B cell (primary cell): ENCODE measurements around the gene PCGF3. TPM values are rescaled to one million over a fixed set of nuclear protein-coding genes. Genes with fewer than 3 reads are reported as not detected.

Experiments used
- ATAC-seq: fragments of 200-7000 bp; cut with Tn5 transposase; one replicate; pipeline ENCODE4 v1.10.0; 2021; ENCODE audit warnings: low read depth, mild to moderate bottlenecking, moderate number of reproducible peaks, moderate library complexity
- CTCF ChIA-PET: fragments of 350-600 bp; sonication (Branson Sonifier 250); formaldehyde crosslinking; loops from one replicate; lab custom pipeline; 2021; ENCODE audit warnings: antibody characterized with exemption, inconsistent platforms; lab: Charles Lee
- POLR2A ChIA-PET: fragments of 350-600 bp; sonication (Branson Sonifier 250); formaldehyde crosslinking; loops from one replicate; lab custom pipeline; 2021; ENCODE audit warnings: antibody characterized with exemption; lab: Charles Lee
- DNase-seq: peaks from one replicate; pipeline ENCODE4 v3.0.0; 2013
- H2AFZ ChIP-seq: 2 replicates; pipeline ENCODE4 v1.6.1; 2012; ENCODE audit warnings: mild to moderate bottlenecking, low read depth, low read length; ENCODE audit not compliant: insufficient read depth, poor library complexity, severe bottlenecking
- H3K27ac ChIP-seq, 2 donors: 1 replicate in 1 of 2; 2 replicates in 1 of 2; pipeline ENCODE4 v1.5.1; 2012 to 2013; ENCODE audit warnings: low read length in 2 of 2, mild to moderate bottlenecking in 2 of 2, moderate library complexity in 1 of 2
- H3K27me3 ChIP-seq, 4 experiments: fragments of 200-600 bp in 1 of 4; sonication (generic) in 1 of 4; replicated peaks in 1 of 4; 1 replicate in 2 of 4; 2 replicates in 2 of 4; pipeline versions ENCODE4 v1.6.1 to v1.7.0; 2013 to 2016; ENCODE audit warnings: low read length in 3 of 4, mild to moderate bottlenecking in 2 of 4, mixed read lengths in 1 of 4, moderate library complexity in 1 of 4; ENCODE audit not compliant: insufficient read depth in 4 of 4, control insufficient read depth in 3 of 4; ENCODE audit errors: control extremely low read depth in 1 of 4
- H3K36me3 ChIP-seq, 2 experiments: replicated peaks in 1 of 2; 1 replicate in 1 of 2; 2 replicates in 1 of 2; pipeline versions ENCODE4 v1.6.1 to v1.7.1; 2013; ENCODE audit warnings: low read length in 1 of 2; ENCODE audit not compliant: insufficient read depth in 2 of 2, control insufficient read depth in 1 of 2; ENCODE audit errors: control extremely low read depth in 1 of 2, extremely low read depth in 1 of 2
- H3K4me1 ChIP-seq, 2 donors: fragments of 200-600 bp in 1 of 2; sonication (generic) in 1 of 2; 1 replicate in 1 of 2; 2 replicates in 1 of 2; pipeline versions ENCODE4 v1.5.1 to v1.6.1; 2013 to 2017; ENCODE audit warnings: low read length in 2 of 2; ENCODE audit not compliant: control insufficient read depth in 2 of 2, insufficient read depth in 2 of 2
- H3K4me2 ChIP-seq: replicated peaks from 2 replicates; pipeline ENCODE3; 2012; ENCODE audit warnings: mild to moderate bottlenecking, low read depth, low read length; ENCODE audit not compliant: poor library complexity, severe bottlenecking
- H3K4me3 ChIP-seq, 5 experiments: fragments of 200-600 bp in 1 of 5; sonication (generic) in 1 of 5; 1 replicate in 3 of 5; 2 replicates in 2 of 5; pipeline versions ENCODE4 v1.5.1 to v1.7.0; 2011 to 2016; ENCODE audit warnings: low read length in 4 of 5, mild to moderate bottlenecking in 4 of 5, low read depth in 2 of 5, control low read depth in 1 of 5, moderate library complexity in 1 of 5; ENCODE audit not compliant: insufficient read depth in 1 of 5; ENCODE audit errors: control extremely low read depth in 1 of 5, extremely low read depth in 1 of 5
- H3K79me2 ChIP-seq: fragments of 200-600 bp; sonication (generic); one replicate; pipeline ENCODE4 v1.6.0; 2016; ENCODE audit warnings: low read length; ENCODE audit not compliant: control insufficient read depth, insufficient read depth
- H3K9ac ChIP-seq: fragments of 200-600 bp; sonication (generic); 2 replicates; pipeline ENCODE4 v1.6.1; 2017; ENCODE audit warnings: mild to moderate bottlenecking, low read length, moderate library complexity
- H3K9me3 ChIP-seq, 3 donors: one replicate each; pipeline versions ENCODE4 v1.6.1 to v1.7.1; 2013; ENCODE audit warnings: low read length in 2 of 3; ENCODE audit not compliant: control insufficient read depth in 2 of 3, insufficient read depth in 1 of 3; ENCODE audit errors: control extremely low read depth in 1 of 3
- H4K20me1 ChIP-seq: 2 replicates; pipeline ENCODE4 v1.6.0; 2012; ENCODE audit warnings: mild to moderate bottlenecking, low read length; ENCODE audit not compliant: insufficient read depth, control insufficient read depth, poor library complexity, severe bottlenecking
- H3K27ac Mint-ChIP-seq: one replicate; pipeline ENCODE4 v1.8.0; 2021; ENCODE audit warnings: mixed read lengths
- H3K27me3 Mint-ChIP-seq: one replicate; pipeline ENCODE4 v1.8.0; 2021; ENCODE audit warnings: mixed read lengths
- H3K4me1 Mint-ChIP-seq: one replicate; pipeline ENCODE4 v1.8.0; 2021; ENCODE audit warnings: mixed read lengths
- H3K4me3 Mint-ChIP-seq: one replicate; pipeline ENCODE4 v1.8.0; 2021; ENCODE audit warnings: mixed read lengths
- H3K9me3 Mint-ChIP-seq: one replicate; pipeline ENCODE4 v1.8.0; 2022; ENCODE audit warnings: mixed read lengths; ENCODE audit not compliant: insufficient read depth
- CTCF ChIP-seq: fragments of 200-600 bp; IDR thresholded peaks from one replicate; pipeline ENCODE4 v1.8.0; 2022; ENCODE audit warnings: antibody characterized with exemption, mild to moderate bottlenecking
- EZH2 ChIP-seq: IDR thresholded peaks from 2 replicates; pipeline ENCODE4 v1.6.1; 2012; ENCODE audit warnings: borderline replicate concordance, low read depth, mild to moderate bottlenecking, moderate library complexity, low read length; ENCODE audit not compliant: insufficient read depth, poor library complexity, severe bottlenecking
- WGBS: methylation state at CpG from one replicate; pipeline ENCODE4 v1.1.5; 2013; ENCODE audit warnings: missing lambda C conversion rate; ENCODE audit not compliant: insufficient coverage; 5-methylcytosine and 5-hydroxymethylcytosine counted together
- intact Hi-C: fragments of 100-400 bp; cut with micrococcal nuclease; formaldehyde crosslinking; loops from one replicate; pipeline ENCODE4 v1.10.0; 2022
- polyA plus RNA-seq: library from polyadenylated mRNA; depleted of rRNA; stranded (reverse); fragments of >200 nt; gene quantifications from 2 replicates; pipeline ENCODE4 v1.2.3, GENCODE V29; 2012
- total RNA-seq, 2 donors: library from RNA; stranded (reverse); fragments of 120-200 nt in 1 of 2; gene quantifications; 1 replicate in 1 of 2; 2 replicates in 1 of 2; pipeline versions ENCODE4 v1.2.3 to v1.2.4, GENCODE V29; 2013 to 2022

PCGF3 gene
- total and polyA plus RNA-seq, 2 donors (not counting 1 experiment from before 2014, with no cell fraction given), result 65.7 to 90.3 TPM

DNA sequence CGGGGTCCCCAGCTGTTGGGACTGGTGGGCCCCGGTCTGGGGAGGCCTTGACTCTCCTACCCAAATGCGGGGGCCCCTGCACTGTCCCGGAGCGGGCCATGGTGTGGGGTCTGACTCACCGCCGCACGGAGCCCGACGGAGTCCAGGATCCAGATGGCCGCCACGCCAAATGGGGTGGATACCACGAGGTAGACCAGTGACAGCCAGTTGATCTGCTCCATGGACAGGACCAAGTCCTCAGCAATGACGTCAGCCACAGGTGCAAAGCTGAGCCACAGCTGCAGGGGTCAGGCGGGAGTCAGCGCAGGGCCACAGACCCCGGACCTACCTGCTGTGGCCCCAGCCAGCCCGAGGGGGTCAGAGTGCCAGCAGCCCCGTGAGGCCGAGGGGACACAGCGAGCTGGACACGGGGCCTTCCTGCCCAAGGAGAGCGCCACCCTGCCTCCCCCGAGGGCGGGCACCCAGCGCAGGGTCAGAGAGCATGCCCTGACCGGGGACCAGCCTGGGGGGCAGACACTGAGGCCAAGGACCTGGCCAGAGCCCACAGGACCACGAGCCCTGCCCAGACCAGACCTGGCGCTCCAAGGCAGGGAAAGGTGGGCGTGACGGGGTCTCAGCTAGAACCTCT lies 19.1 kb upstream of the PCGF3 start:
- 91% methylated on average over 31 of the region's 31 CpGs for WGBS
- DNase-seq (no peak), ATAC-seq (no peak)
- Mint-ChIP-seq H3K27me3 (peaks cover 13% of the 10 kb centered on the region), H3K27ac (no peak overlapping the region), H3K4me3 (no peak overlapping the region), H3K4me1 (peaks cover 12% of the 10 kb centered on the region), H3K9me3 (no peaks in the 10 kb centered on the region)
- H3K9ac ChIP-seq, result no peak overlapping the region
- H3K4me1 ChIP-seq, result peaks cover 12 to 20% of the 10 kb centered on the region in 2 donors
- intact Hi-C loops, result no loop called here
- H4K20me1 ChIP-seq, result no peaks in the 10 kb centered on the region
- peaks cover 0 to 17% (median 1%) of the 10 kb centered on the region in 4 experiments for H3K27me3 ChIP-seq
- H3K9me3 ChIP-seq, result peaks cover 0 to 10% (median 0%) of the 10 kb centered on the region in 3 donors
- no peaks in the 10 kb centered on the region for H3K79me2 ChIP-seq
- no peak overlapping the region for H3K4me2 ChIP-seq
- TF ChIP-seq EZH2 (no peak), CTCF (no peak)
- H2AFZ ChIP-seq, result no peak overlapping the region
- no peak overlapping the region for H3K27ac ChIP-seq
- ChIA-PET CTCF (no interaction called here), POLR2A (interaction anchor here (1.4 kb wide), 1 partner anchor 12 kb away, joined by 6 read pairs; no protein-coding TSS in a partner anchor)
- H3K36me3 ChIP-seq, result no peaks in the 10 kb centered on the region
- H3K4me3 ChIP-seq, result no peak overlapping the region
